IMR-90 (cell line): ENCODE results near the gene CABP1. TPM values are rescaled to one million over a fixed set of nuclear protein-coding genes. Genes with fewer than 3 reads are reported as not detected.

Experiments used
- ATAC-seq: fragments of 200-7000 bp; cut with Tn5 transposase; 2 replicates; pipeline ENCODE4 v1.9.1; 2020; ENCODE audit warnings: low read depth, mild to moderate bottlenecking, moderate library complexity
- BruUV-seq: library from RNA; stranded (reverse); fragments of 400-500 nt; replicated peaks from 2 replicates; lab custom pipeline; 2021; lab: Mats Ljungman, UMichigan
- CTCF ChIA-PET: fragments of 300-600 bp; formaldehyde crosslinking; extraction: SDS; loops from one replicate; lab custom pipeline; 2021; ENCODE audit warnings: antibody characterized with exemption; lab: Yijun Ruan, JAX
- POLR2A ChIA-PET: fragments of 300-600 bp; sonication (Branson Sonifier 250); formaldehyde crosslinking; loops from one replicate; lab custom pipeline; 2022; ENCODE audit warnings: antibody characterized with exemption; ENCODE audit not compliant: unreplicated experiment; lab: Charles Lee
- DNase-seq: peaks from one replicate; pipeline ENCODE4 v3.0.0; 2013
- H2AFZ ChIP-seq: replicated peaks from 2 replicates; pipeline ENCODE3; 2013; ENCODE audit warnings: low read length, mild to moderate bottlenecking; ENCODE audit not compliant: poor library complexity
- H2AK5ac ChIP-seq: 2 replicates; pipeline ENCODE4 v1.6.1; 2013; ENCODE audit warnings: low read depth, low read length, inconsistent platforms
- H2AK9ac ChIP-seq: replicated peaks from 2 replicates; pipeline ENCODE3; 2013; ENCODE audit warnings: mild to moderate bottlenecking, low read depth, low read length, moderate library complexity; ENCODE audit not compliant: poor library complexity
- H2BK120ac ChIP-seq: 2 replicates; pipeline ENCODE4 v1.6.1; 2013; ENCODE audit warnings: low read depth, low read length, inconsistent platforms
- H2BK15ac ChIP-seq: 3 replicates; pipeline ENCODE4 v1.6.1; 2013; ENCODE audit warnings: low read depth, low read length, inconsistent platforms
- H2BK20ac ChIP-seq: 2 replicates; pipeline ENCODE4 v1.6.1; 2013; ENCODE audit warnings: low read depth, mild to moderate bottlenecking, inconsistent platforms, low read length, moderate library complexity
- H2BK5ac ChIP-seq: 2 replicates; pipeline ENCODE4 v1.6.1; 2013; ENCODE audit warnings: mild to moderate bottlenecking, low read depth, low read length, inconsistent platforms; ENCODE audit not compliant: poor library complexity, severe bottlenecking
- H3K14ac ChIP-seq: replicated peaks from 2 replicates; pipeline ENCODE4 v1.6.1; 2013; ENCODE audit warnings: low read depth, low read length, inconsistent platforms
- H3K18ac ChIP-seq: 2 replicates; pipeline ENCODE4 v1.6.1; 2013; ENCODE audit warnings: low read depth, low read length, control low read depth
- H3K23ac ChIP-seq: 2 replicates; pipeline ENCODE4 v1.6.1; 2013; ENCODE audit warnings: low read depth, low read length, inconsistent platforms
- H3K27ac ChIP-seq: 2 replicates; pipeline ENCODE4 v1.5.1; 2013; ENCODE audit warnings: mild to moderate bottlenecking, control low read depth, low read length; ENCODE audit not compliant: insufficient read depth
- H3K27me3 ChIP-seq: 2 replicates; pipeline ENCODE4 v1.6.1; 2013; ENCODE audit warnings: low read length; ENCODE audit not compliant: control insufficient read depth, insufficient read depth
- H3K36me3 ChIP-seq: 2 replicates; pipeline ENCODE4 v1.6.1; 2013; ENCODE audit warnings: low read length, mixed read lengths; ENCODE audit not compliant: control insufficient read depth, insufficient read depth
- H3K4ac ChIP-seq: 2 replicates; pipeline ENCODE4 v1.6.1; 2013; ENCODE audit warnings: low read depth, low read length, inconsistent platforms
- H3K4me1 ChIP-seq: 2 replicates; pipeline ENCODE4 v1.6.1; 2013; ENCODE audit warnings: low read length, mixed read lengths; ENCODE audit not compliant: control insufficient read depth, insufficient read depth
- H3K4me2 ChIP-seq: 2 replicates; pipeline ENCODE4 v1.6.1; 2013; ENCODE audit warnings: low read depth, mild to moderate bottlenecking, control low read depth, low read length, moderate library complexity
- H3K4me3 ChIP-seq: 2 replicates; pipeline ENCODE4 v1.5.1; 2013; ENCODE audit warnings: low read depth, mild to moderate bottlenecking, control low read depth, low read length, moderate library complexity; ENCODE audit not compliant: insufficient read depth
- H3K56ac ChIP-seq: 2 replicates; pipeline ENCODE4 v1.6.1; 2013; ENCODE audit warnings: low read length, inconsistent platforms; ENCODE audit not compliant: insufficient read depth; ENCODE audit errors: extremely low read depth
- H3K79me1 ChIP-seq, 2 experiments: 2 replicates each; pipeline ENCODE4 v1.6.1; 2013; ENCODE audit warnings: low read length in 2 of 2, inconsistent platforms in 1 of 2, low read depth in 1 of 2
- H3K9ac ChIP-seq: 2 replicates; pipeline ENCODE4 v1.6.1; 2013; ENCODE audit warnings: low read depth, low read length, control low read depth
- H3K9me1 ChIP-seq: 2 replicates; pipeline ENCODE4 v1.6.1; 2013; ENCODE audit warnings: low read length, inconsistent platforms; ENCODE audit not compliant: insufficient read depth
- H3K9me3 ChIP-seq: 2 replicates; pipeline ENCODE4 v1.6.1; 2013; ENCODE audit warnings: low read length; ENCODE audit not compliant: control insufficient read depth, insufficient read depth
- H4K20me1 ChIP-seq: 2 replicates; pipeline ENCODE4 v1.6.1; 2013; ENCODE audit warnings: low read length, inconsistent platforms; ENCODE audit not compliant: insufficient read depth
- H4K5ac ChIP-seq: 2 replicates; pipeline ENCODE4 v1.6.1; 2013; ENCODE audit warnings: mild to moderate bottlenecking, low read depth, low read length, control low read depth
- H4K8ac ChIP-seq, 2 experiments: 2 replicates each; pipeline ENCODE4 v1.6.1; 2013; ENCODE audit warnings: low read depth in 2 of 2, low read length in 2 of 2, control low read depth in 1 of 2, inconsistent platforms in 1 of 2
- H4K91ac ChIP-seq: 2 replicates; pipeline ENCODE4 v1.6.1; 2013; ENCODE audit warnings: low read depth, low read length, inconsistent platforms; ENCODE audit not compliant: insufficient read depth
- BHLHE40 ChIP-seq: fragments of 150-350 bp; IDR thresholded peaks from 2 replicates; pipeline ENCODE4 v1.6.1; 2016; ENCODE audit warnings: mild to moderate bottlenecking, low read depth, low read length
- CEBPB ChIP-seq: IDR thresholded peaks from 2 replicates; pipeline ENCODE4 v1.6.1; 2012; ENCODE audit warnings: low read depth, low read length, improper control_type of control experiment
- CHD1 ChIP-seq: IDR thresholded peaks from 2 replicates; pipeline ENCODE4 v1.6.1; 2012; ENCODE audit warnings: low read depth, low read length, improper control_type of control experiment
- CTCF ChIP-seq: conservative IDR thresholded peaks from 2 replicates; pipeline ENCODE4 v1.5.1; 2012; ENCODE audit warnings: mild to moderate bottlenecking, low read depth, low read length, improper control_type of control experiment
- ELK1 ChIP-seq: fragments of 150-350 bp; IDR thresholded peaks from 2 replicates; pipeline ENCODE4 v1.6.1; 2016; ENCODE audit warnings: low read depth, mild to moderate bottlenecking, low read length, moderate library complexity, borderline replicate concordance
- FOS ChIP-seq: fragments of 150-350 bp; IDR thresholded peaks from 2 replicates; pipeline ENCODE4 v1.6.1; 2016; ENCODE audit warnings: low read depth, low read length
- MAFK ChIP-seq: IDR thresholded peaks from 2 replicates; pipeline ENCODE4 v1.6.1; 2012; ENCODE audit warnings: low read depth, low read length, improper control_type of control experiment
- MAZ ChIP-seq: IDR thresholded peaks from 2 replicates; pipeline ENCODE4 v1.6.1; 2012; ENCODE audit warnings: low read depth, mild to moderate bottlenecking, low read length, improper control_type of control experiment, moderate library complexity, borderline replicate concordance
- MXI1 ChIP-seq: IDR thresholded peaks from 2 replicates; pipeline ENCODE4 v1.6.1; 2012; ENCODE audit warnings: low read depth, mild to moderate bottlenecking, low read length, moderate library complexity, borderline replicate concordance
- NFE2L2 ChIP-seq: fragments of 150-350 bp; IDR thresholded peaks from 2 replicates; pipeline ENCODE4 v1.6.1; 2016; ENCODE audit warnings: low read depth, mild to moderate bottlenecking, low read length
- POLR2A ChIP-seq: IDR thresholded peaks from 2 replicates; pipeline ENCODE4 v1.6.1; 2012; ENCODE audit warnings: mild to moderate bottlenecking, low read depth, low read length
- RAD21 ChIP-seq: IDR thresholded peaks from 2 replicates; pipeline ENCODE4 v1.6.1; 2012; ENCODE audit warnings: low read length, improper control_type of control experiment
- RCOR1 ChIP-seq: IDR thresholded peaks from 2 replicates; pipeline ENCODE4 v1.6.1; 2012; ENCODE audit warnings: mild to moderate bottlenecking, low read length, improper control_type of control experiment; ENCODE audit not compliant: insufficient replicate concordance
- SMC3 ChIP-seq: fragments of 150-350 bp; IDR thresholded peaks from 2 replicates; pipeline ENCODE4 v1.6.1; 2016; ENCODE audit warnings: low read depth, mild to moderate bottlenecking, antibody characterized with exemption, low read length, moderate library complexity
- WGBS, 2 experiments: methylation state at CpG; one replicate each; pipeline versions ENCODE4 v1.1.5 to v1.1.7; 2013; ENCODE audit warnings: missing lambda C conversion rate in 2 of 2; ENCODE audit not compliant: insufficient read length in 1 of 2; ENCODE audit errors: extremely low coverage in 2 of 2; 5-methylcytosine and 5-hydroxymethylcytosine counted together
- dilution Hi-C: fragments of 300-500 bp; cut with HindIII; formaldehyde crosslinking; loops from one replicate; pipeline ENCODE4 v1.14.3; 2018; ENCODE audit warnings: low sequenced_read_pairs; ENCODE audit not compliant: unreplicated experiment
- in situ Hi-C: fragments of 300-500 bp; cut with MboI; formaldehyde crosslinking; loops from 3 replicates; pipeline ENCODE4 v1.14.3; 2019; ENCODE audit warnings: low sequenced_read_pairs, inconsistent platforms, mixed read lengths
- intact Hi-C: fragments of 100-400 bp; cut with micrococcal nuclease; formaldehyde crosslinking; loops from 2 replicates; pipeline ENCODE4 v1.10.0; 2022
- polyA plus RNA-seq, 3 experiments: library from polyadenylated mRNA; depleted of rRNA; stranded (reverse); fragments of >200 nt; gene quantifications; 2 replicates each; pipeline ENCODE4 v1.2.3, GENCODE V29; 2012; ENCODE audit warnings: low replicate concordance in 1 of 3
- total RNA-seq: library from RNA; depleted of rRNA; stranded (reverse); fragments of >200 nt; gene quantifications from 2 replicates; pipeline ENCODE4 v1.2.3, GENCODE V29; 2012
- TF ChIP-seq, protein P1 (sequence below): fragments of 150-350 bp; IDR thresholded peaks from 2 replicates; pipeline ENCODE4 v1.6.1; 2017; ENCODE audit warnings: mild to moderate bottlenecking, antibody characterized with exemption, low read length, low read depth

CABP1 gene
- total and polyA plus RNA-seq, 2 of the 4 experiments (the other 2 are of a cell fraction) = 0.54 to 1.1 TPM

GRCh38 chr12:120625557-120626419 is 14.6 kb upstream of the CABP1 start:
- ATAC-seq (no peak), DNase-seq (no peak)
- CTCF ChIA-PET = no interaction called here
- H3K4me1 ChIP-seq = no peaks in the 10 kb centered on the region
- no peak overlapping the region for H4K91ac ChIP-seq
- no peak overlapping the region for H2BK5ac ChIP-seq
- dilution Hi-C loops = no loop called here
- no peak overlapping the region for H2BK15ac ChIP-seq
- H3K4ac ChIP-seq = no peak overlapping the region
- no peak overlapping the region for H2BK20ac ChIP-seq
- H3K36me3 ChIP-seq = no peaks in the 10 kb centered on the region
- no peak overlapping the region for H3K4me2 ChIP-seq
- H3K27ac ChIP-seq = no peak overlapping the region
- 70% methylated on average over 2 of the region's 26 CpGs; no CpG with 5 or more reads in 1 of the 2 experiments for WGBS, 2 experiments
- H3K23ac ChIP-seq = no peak overlapping the region
- no peak overlapping the region for H3K9ac ChIP-seq
- H3K79me1 ChIP-seq = no peaks in the 10 kb centered on the region
- peaks cover 35% of the 10 kb centered on the region for H3K27me3 ChIP-seq
- no peak overlapping the region for H2AK9ac ChIP-seq
- no peak overlapping the region for H3K14ac ChIP-seq
- no peak overlapping the region for H3K18ac ChIP-seq
- no peaks in the 10 kb centered on the region for H3K9me3 ChIP-seq
- H4K20me1 ChIP-seq = no peaks in the 10 kb centered on the region
- no peak overlapping the region for H2BK120ac ChIP-seq
- no peak overlapping the region for H4K8ac ChIP-seq
- intact Hi-C loops = no loop called here
- no peak overlapping the region for H4K5ac ChIP-seq
- no peak overlapping the region for H3K56ac ChIP-seq
- in situ Hi-C loops = no loop called here
- BruUV-seq = no TSS peak
- no peak overlapping the region for H2AK5ac ChIP-seq
- peak overlapping the region; percentile 43 for H2AFZ ChIP-seq
- POLR2A ChIA-PET = no interaction called here
- H3K9me1 ChIP-seq = no peaks in the 10 kb centered on the region
- H3K4me3 ChIP-seq = no peak overlapping the region
- no peak for TF ChIP-seq CHD1
- no peak for TF ChIP-seq CTCF
- TF ChIP-seq BHLHE40 = no peak
- TF ChIP-seq MAFK = no peak
- no peak for TF ChIP-seq NFE2L2
- TF ChIP-seq SMC3 = no peak
- TF ChIP-seq ELK1 = no peak
- no peak for TF ChIP-seq CEBPB
- TF ChIP-seq POLR2A = no peak
- TF ChIP-seq MXI1 = no peak
- no peak for TF ChIP-seq RCOR1
- no peak for TF ChIP-seq RAD21
- TF ChIP-seq, protein P1, sequence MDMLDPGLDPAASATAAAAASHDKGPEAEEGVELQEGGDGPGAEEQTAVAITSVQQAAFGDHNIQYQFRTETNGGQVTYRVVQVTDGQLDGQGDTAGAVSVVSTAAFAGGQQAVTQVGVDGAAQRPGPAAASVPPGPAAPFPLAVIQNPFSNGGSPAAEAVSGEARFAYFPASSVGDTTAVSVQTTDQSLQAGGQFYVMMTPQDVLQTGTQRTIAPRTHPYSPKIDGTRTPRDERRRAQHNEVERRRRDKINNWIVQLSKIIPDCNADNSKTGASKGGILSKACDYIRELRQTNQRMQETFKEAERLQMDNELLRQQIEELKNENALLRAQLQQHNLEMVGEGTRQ = no peak
- no peak for TF ChIP-seq MAZ
- TF ChIP-seq FOS = no peak
